HepG2 (cell line): ENCODE data around the gene NXF3. TPM values are rescaled to one million over a fixed set of nuclear protein-coding genes. Genes with fewer than 3 reads are reported as not detected.

Experiments used
- BCLAF1 ChIP-seq: fragments of 450-650 bp; IDR thresholded peaks from 2 replicates; pipeline ENCODE4 v1.6.1; 2017; ENCODE audit warnings: mild to moderate bottlenecking
- CEBPB ChIP-seq: IDR thresholded peaks from 2 replicates; pipeline ENCODE4 v1.6.1; 2011; ENCODE audit warnings: low read depth, low read length, improper control_type of control experiment, borderline replicate concordance
- MAFF ChIP-seq: IDR thresholded peaks from 2 replicates; pipeline ENCODE4 v1.6.1; 2011; ENCODE audit warnings: low read depth, low read length, improper control_type of control experiment
- MAFK ChIP-seq, 2 experiments: IDR thresholded peaks in 1 of 2; conservative IDR thresholded peaks in 1 of 2; 2 replicates each; pipeline ENCODE4 v1.6.1; 2011; ENCODE audit warnings: improper control_type of control experiment in 2 of 2, low read length in 2 of 2
- PLRG1 ChIP-seq: fragments of 450-650 bp; conservative IDR thresholded peaks from 2 replicates; pipeline ENCODE4 v1.6.1; 2016
- SOX13 ChIP-seq, 3 experiments: fragments of 450-650 bp in 1 of 3; sonication (generic) in 1 of 3; formaldehyde crosslinking in 1 of 3; IDR thresholded peaks in 2 of 3; conservative IDR thresholded peaks in 1 of 3; 2 replicates each; pipeline versions ENCODE4 v1.5.0 to v1.6.1; 2016 to 2020; ENCODE audit warnings: antibody characterized with exemption in 1 of 3, mild to moderate bottlenecking in 1 of 3, missing compliant biosample characterization in 1 of 3, missing genetic modification reagents in 1 of 3, moderate library complexity in 1 of 3
- SRSF1 ChIP-seq: fragments of 200-400 bp; formaldehyde crosslinking; optimal IDR thresholded peaks from 2 replicates; pipeline ENCODE3; 2017; ENCODE audit warnings: mild to moderate bottlenecking, low read depth, low read length, moderate library complexity
- SRSF4 ChIP-seq: fragments of 200-400 bp; formaldehyde crosslinking; IDR thresholded peaks from one replicate; pipeline ENCODE4 v1.6.1; 2018; ENCODE audit warnings: mild to moderate bottlenecking, low read depth, low read length, moderate library complexity; ENCODE audit not compliant: poor library complexity, severe bottlenecking
- ZFAT ChIP-seq: sonication (generic); formaldehyde crosslinking; conservative IDR thresholded peaks from 2 replicates; pipeline ENCODE4 v1.8.1; 2023; ENCODE audit warnings: missing genetic modification reagents, inconsistent platforms
- ZNF180 ChIP-seq: sonication (generic); formaldehyde crosslinking; IDR thresholded peaks from 2 replicates; pipeline ENCODE4 v1.4.0; 2020; ENCODE audit warnings: low read depth, missing genetic modification reagents, borderline replicate concordance
- ZNF225 ChIP-seq: sonication (generic); formaldehyde crosslinking; IDR thresholded peaks from 2 replicates; pipeline ENCODE4 v1.4.0; 2020; ENCODE audit warnings: mild to moderate bottlenecking, missing genetic modification reagents
- polyA plus RNA-seq, 8 experiments: library from polyadenylated mRNA; depleted of rRNA in 3 of 8; stranded (reverse) in 7 of 8; unstranded in 1 of 8; fragments of >200 nt; fragmentation: Illumina TruSeq in 4 of 8; extraction: Trizol in 4 of 8; gene quantifications; 2 replicates each; pipeline versions ENCODE4 v1.2.1 to v1.2.3, GENCODE V29; 2011 to 2016; ENCODE audit warnings: low read depth in 4 of 8, missing spikeins in 1 of 8, mixed read lengths in 1 of 8; ENCODE audit not compliant: insufficient read depth in 1 of 8
- total RNA-seq, 5 experiments: library from RNA; depleted of rRNA; stranded (reverse); fragments of >200 nt; fragmentation: Illumina TruSeq; extraction: Trizol; gene quantifications; 2 replicates each; pipeline ENCODE4 v1.2.3, GENCODE V29; 2016; ENCODE audit warnings: low read depth in 1 of 5
- TF ChIP-seq, protein P1 (sequence below): sonication (generic); formaldehyde crosslinking; IDR thresholded peaks from 2 replicates; pipeline ENCODE4 v1.4.0; 2020; ENCODE audit warnings: missing genetic modification reagents
- TF ChIP-seq, protein P2 (sequence below): sonication (generic); formaldehyde crosslinking; IDR thresholded peaks from 2 replicates; pipeline ENCODE4 v1.5.0; 2020; ENCODE audit warnings: missing genetic modification reagents
- TF ChIP-seq, protein P3 (sequence below): sonication (generic); formaldehyde crosslinking; IDR thresholded peaks from 2 replicates; pipeline ENCODE4 v1.4.0; 2020; ENCODE audit warnings: missing genetic modification reagents

Gene NXF3
- total and polyA plus RNA-seq, 2 of the 13 experiments (the other 11 are each of a cell fraction or from before 2014, with no cell fraction given), result 0.05 TPM; not detected in 1

DNA sequence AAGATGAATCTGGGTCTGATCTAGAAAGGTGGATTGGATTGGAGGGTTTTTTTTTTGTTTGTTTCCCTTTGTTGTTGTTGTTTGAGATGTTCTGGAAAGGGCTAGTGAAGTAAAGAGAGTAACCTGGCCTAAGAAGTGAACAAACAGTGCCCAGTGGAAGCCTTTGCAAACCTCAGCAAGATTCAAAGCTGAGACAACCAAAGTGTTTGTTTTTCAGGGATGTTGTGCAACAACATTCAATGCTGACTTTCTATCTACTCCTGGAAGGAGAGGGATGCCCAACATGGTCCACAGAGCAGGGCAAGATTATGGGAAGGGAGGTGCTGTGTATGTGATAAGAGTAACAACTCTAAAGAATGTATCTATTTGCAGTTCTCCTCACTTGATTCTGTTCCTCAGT is 40.3 kb downstream of the NXF3 start (continued):
- TF ChIP-seq, protein P1, sequence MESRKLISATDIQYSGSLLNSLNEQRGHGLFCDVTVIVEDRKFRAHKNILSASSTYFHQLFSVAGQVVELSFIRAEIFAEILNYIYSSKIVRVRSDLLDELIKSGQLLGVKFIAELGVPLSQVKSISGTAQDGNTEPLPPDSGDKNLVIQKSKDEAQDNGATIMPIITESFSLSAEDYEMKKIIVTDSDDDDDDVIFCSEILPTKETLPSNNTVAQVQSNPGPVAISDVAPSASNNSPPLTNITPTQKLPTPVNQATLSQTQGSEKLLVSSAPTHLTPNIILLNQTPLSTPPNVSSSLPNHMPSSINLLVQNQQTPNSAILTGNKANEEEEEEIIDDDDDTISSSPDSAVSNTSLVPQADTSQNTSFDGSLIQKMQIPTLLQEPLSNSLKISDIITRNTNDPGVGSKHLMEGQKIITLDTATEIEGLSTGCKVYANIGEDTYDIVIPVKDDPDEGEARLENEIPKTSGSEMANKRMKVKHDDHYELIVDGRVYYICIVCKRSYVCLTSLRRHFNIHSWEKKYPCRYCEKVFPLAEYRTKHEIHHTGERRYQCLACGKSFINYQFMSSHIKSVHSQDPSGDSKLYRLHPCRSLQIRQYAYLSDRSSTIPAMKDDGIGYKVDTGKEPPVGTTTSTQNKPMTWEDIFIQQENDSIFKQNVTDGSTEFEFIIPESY (CRISPR knock-in tag), result no peak
- TF ChIP-seq SOX13 (IDR thresholded peaks at IDR 0.05), result no peak
- TF ChIP-seq SOX13 (CRISPR knock-in tag; conservative IDR thresholded peaks at IDR 0.05 in 1 of 2, IDR thresholded peaks at IDR 0.05 in 1 of 2), result 0 out of 4 replicates have a peak, but pooled peaks of 1 of the 2 experiments have one; percentile 21
- TF ChIP-seq CEBPB, result peak; percentile 84
- TF ChIP-seq ZFAT (CRISPR knock-in tag), result no peak
- TF ChIP-seq PLRG1, result no peak
- TF ChIP-seq, protein P2, sequence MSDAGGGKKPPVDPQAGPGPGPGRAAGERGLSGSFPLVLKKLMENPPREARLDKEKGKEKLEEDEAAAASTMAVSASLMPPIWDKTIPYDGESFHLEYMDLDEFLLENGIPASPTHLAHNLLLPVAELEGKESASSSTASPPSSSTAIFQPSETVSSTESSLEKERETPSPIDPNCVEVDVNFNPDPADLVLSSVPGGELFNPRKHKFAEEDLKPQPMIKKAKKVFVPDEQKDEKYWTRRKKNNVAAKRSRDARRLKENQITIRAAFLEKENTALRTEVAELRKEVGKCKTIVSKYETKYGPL (CRISPR knock-in tag), result no peak
- peak; percentile 15 to 29; a peak in 1 of 4 replicates for TF ChIP-seq MAFK (conservative IDR thresholded peaks at IDR 0.05 in 1 of 2, IDR thresholded peaks at IDR 0.05 in 1 of 2; ENCODE audit: low read length in 2 of 2)
- peak; percentile 26; the same call in 1 of the 2 replicates for TF ChIP-seq MAFF
- TF ChIP-seq, protein P3, sequence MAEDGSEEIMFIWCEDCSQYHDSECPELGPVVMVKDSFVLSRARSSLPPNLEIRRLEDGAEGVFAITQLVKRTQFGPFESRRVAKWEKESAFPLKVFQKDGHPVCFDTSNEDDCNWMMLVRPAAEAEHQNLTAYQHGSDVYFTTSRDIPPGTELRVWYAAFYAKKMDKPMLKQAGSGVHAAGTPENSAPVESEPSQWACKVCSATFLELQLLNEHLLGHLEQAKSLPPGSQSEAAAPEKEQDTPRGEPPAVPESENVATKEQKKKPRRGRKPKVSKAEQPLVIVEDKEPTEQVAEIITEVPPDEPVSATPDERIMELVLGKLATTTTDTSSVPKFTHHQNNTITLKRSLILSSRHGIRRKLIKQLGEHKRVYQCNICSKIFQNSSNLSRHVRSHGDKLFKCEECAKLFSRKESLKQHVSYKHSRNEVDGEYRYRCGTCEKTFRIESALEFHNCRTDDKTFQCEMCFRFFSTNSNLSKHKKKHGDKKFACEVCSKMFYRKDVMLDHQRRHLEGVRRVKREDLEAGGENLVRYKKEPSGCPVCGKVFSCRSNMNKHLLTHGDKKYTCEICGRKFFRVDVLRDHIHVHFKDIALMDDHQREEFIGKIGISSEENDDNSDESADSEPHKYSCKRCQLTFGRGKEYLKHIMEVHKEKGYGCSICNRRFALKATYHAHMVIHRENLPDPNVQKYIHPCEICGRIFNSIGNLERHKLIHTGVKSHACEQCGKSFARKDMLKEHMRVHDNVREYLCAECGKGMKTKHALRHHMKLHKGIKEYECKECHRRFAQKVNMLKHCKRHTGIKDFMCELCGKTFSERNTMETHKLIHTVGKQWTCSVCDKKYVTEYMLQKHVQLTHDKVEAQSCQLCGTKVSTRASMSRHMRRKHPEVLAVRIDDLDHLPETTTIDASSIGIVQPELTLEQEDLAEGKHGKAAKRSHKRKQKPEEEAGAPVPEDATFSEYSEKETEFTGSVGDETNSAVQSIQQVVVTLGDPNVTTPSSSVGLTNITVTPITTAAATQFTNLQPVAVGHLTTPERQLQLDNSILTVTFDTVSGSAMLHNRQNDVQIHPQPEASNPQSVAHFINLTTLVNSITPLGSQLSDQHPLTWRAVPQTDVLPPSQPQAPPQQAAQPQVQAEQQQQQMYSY (CRISPR knock-in tag), result no peak
- no peak for TF ChIP-seq BCLAF1
- no peak for TF ChIP-seq SRSF1
- no peak for TF ChIP-seq SRSF4
- no peak for TF ChIP-seq ZNF180 (CRISPR knock-in tag)
- TF ChIP-seq ZNF225 (CRISPR knock-in tag), result no peak
